Spleen (tissue), 7 donors: ENCODE results near the gene TANGO6.

ENCODE experiments used
- POLR2A ChIP-seq, 3 donors: fragments of 450-650 bp; IDR thresholded peaks; one replicate each; pipeline ENCODE4 v1.5.1; 2017; ENCODE audit warnings: antibody characterized with exemption in 3 of 3, mild to moderate bottlenecking in 1 of 3
- TF ChIP-seq, protein P1 (sequence below), 11 experiments: fragments of 200-600 bp in 7 of 11; fragments of 450-650 bp in 4 of 11; sonication (generic) in 4 of 11; IDR thresholded peaks in 8 of 11; conservative IDR thresholded peaks in 3 of 11; 1 replicate in 7 of 11; 2 replicates in 4 of 11; pipeline versions ENCODE4 v1.4.0 to v1.8.0; 2016 to 2021; ENCODE audit warnings: antibody characterized with exemption in 11 of 11, inconsistent platforms in 4 of 11, mild to moderate bottlenecking in 1 of 11
- donor health status: DM: no; HTN: no; CAD: no; lungs with moderate emphysema.
- donor health status: DM: no; HTN: no; CAD: no.
- donor health status: DM: no; HTN: no; CAD: no.

DNA sequence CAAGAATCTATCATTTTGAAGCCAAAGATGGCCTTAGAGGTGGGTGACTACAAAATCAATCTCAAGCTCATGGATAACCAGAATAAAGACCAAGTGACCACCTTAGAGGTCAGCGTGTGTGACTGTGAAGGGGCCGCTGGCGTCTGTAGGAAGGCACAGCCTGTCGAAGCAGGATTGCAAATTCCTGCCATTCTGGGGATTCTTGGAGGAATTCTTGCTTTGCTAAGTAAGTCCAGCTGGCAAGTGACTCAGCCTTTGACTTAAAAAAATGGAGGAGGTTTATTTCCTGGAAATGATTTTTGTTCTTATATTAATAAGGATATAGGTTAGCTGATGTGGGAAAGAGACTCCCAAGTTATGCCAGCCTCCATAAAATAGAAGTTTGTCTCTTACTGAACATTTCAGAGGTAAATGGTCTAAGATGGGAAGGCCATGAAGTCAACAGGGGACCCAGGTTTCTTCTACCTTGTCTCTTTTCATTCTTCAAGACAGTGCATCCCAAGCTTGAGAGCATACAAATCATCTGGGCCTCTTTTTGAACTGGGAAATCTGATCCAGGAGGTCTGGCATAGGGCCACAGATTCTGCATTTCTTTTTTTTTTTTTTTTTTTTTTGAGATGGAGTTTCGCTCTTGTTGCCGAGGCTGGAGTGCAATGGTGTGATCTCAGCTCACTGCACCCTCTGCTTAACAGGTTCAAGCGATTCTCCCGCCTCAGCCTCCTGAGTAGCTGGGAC lies 19.8 kb upstream of the TANGO6 start:
- TF ChIP-seq, protein P1, sequence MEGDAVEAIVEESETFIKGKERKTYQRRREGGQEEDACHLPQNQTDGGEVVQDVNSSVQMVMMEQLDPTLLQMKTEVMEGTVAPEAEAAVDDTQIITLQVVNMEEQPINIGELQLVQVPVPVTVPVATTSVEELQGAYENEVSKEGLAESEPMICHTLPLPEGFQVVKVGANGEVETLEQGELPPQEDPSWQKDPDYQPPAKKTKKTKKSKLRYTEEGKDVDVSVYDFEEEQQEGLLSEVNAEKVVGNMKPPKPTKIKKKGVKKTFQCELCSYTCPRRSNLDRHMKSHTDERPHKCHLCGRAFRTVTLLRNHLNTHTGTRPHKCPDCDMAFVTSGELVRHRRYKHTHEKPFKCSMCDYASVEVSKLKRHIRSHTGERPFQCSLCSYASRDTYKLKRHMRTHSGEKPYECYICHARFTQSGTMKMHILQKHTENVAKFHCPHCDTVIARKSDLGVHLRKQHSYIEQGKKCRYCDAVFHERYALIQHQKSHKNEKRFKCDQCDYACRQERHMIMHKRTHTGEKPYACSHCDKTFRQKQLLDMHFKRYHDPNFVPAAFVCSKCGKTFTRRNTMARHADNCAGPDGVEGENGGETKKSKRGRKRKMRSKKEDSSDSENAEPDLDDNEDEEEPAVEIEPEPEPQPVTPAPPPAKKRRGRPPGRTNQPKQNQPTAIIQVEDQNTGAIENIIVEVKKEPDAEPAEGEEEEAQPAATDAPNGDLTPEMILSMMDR (IDR thresholded peaks at IDR 0.05 in 8 of 11, conservative IDR thresholded peaks at IDR 0.05 in 3 of 11): no peak
- no peak for TF ChIP-seq POLR2A (IDR thresholded peaks at IDR 0.05)
